Ovary (tissue), 9 donors: ENCODE results near the gene SLC37A1. TPM values are rescaled to one million over a fixed set of nuclear protein-coding genes. Genes with fewer than 3 reads are reported as not detected.

Experiments used
- DNase-seq, 5 donors: peaks; one replicate each; pipeline ENCODE4 v3.0.0-alpha.2; 2019 to 2020
- H3K27ac ChIP-seq, 2 donors: fragments of 200-600 bp; one replicate each; pipeline versions ENCODE4 v1.5.1 to v1.8.0; 2019 to 2022
- H3K27me3 ChIP-seq: fragments of 200-600 bp; one replicate; pipeline ENCODE4 v1.8.0; 2022
- H3K36me3 ChIP-seq: fragments of 200-600 bp; sonication (generic); one replicate; pipeline ENCODE4 v1.5.1; 2019
- H3K4me1 ChIP-seq: one replicate; pipeline ENCODE4 v1.8.1; 2013; ENCODE audit warnings: mild to moderate bottlenecking, moderate library complexity; ENCODE audit not compliant: insufficient read depth
- H3K4me3 ChIP-seq: fragments of 200-600 bp; sonication (generic); one replicate; pipeline ENCODE4 v1.5.1; 2017
- H3K9me3 ChIP-seq, 2 donors: fragments of 200-600 bp in 1 of 2; sonication (generic) in 1 of 2; one replicate each; pipeline versions ENCODE4 v1.5.1 to v1.8.1; 2013 to 2019; ENCODE audit warnings: mild to moderate bottlenecking in 1 of 2, moderate library complexity in 1 of 2
- CTCF ChIP-seq, 3 donors: fragments of 450-650 bp in 2 of 3; fragments of 200-600 bp in 1 of 3; IDR thresholded peaks; one replicate each; pipeline versions ENCODE4 v1.5.1 to v1.8.0; 2016 to 2022; ENCODE audit warnings: antibody characterized with exemption in 3 of 3, mild to moderate bottlenecking in 1 of 3
- EP300 ChIP-seq: sonication (generic); formaldehyde crosslinking; IDR thresholded peaks from one replicate; pipeline ENCODE4 v1.6.1; 2017; ENCODE audit warnings: antibody characterized with exemption
- POLR2A ChIP-seq: fragments of 450-650 bp; IDR thresholded peaks from one replicate; pipeline ENCODE4 v1.6.1; 2017; ENCODE audit warnings: antibody characterized with exemption, mild to moderate bottlenecking, moderate library complexity
- WGBS, 3 donors: extraction: QIAGEN DNeasy Blood & Tissue Kit in 1 of 3; methylation state at CpG; one replicate each; pipeline versions ENCODE4 v1.1.5 to v1.1.7; 2013 to 2017; 5-methylcytosine and 5-hydroxymethylcytosine counted together
- intact Hi-C, 4 donors: fragments of 100-400 bp; cut with DNase I; formaldehyde crosslinking; loops; one replicate each; pipeline versions ENCODE4 v1.11.0 to v1.15.1; 2022 to 2023
- polyA plus RNA-seq, 2 donors: library from polyadenylated mRNA; stranded (reverse); fragments of 200-250 nt in 1 of 2; fragments of 350-450 nt in 1 of 2; fragmentation: Illumina TruSeq in 1 of 2; extraction: RNeasy Lipid Tissue Mini Kit (QIAGEN cat#74804) in 1 of 2; gene quantifications; one replicate each; pipeline ENCODE4 v1.2.3, GENCODE V29; 2013 to 2014
- total RNA-seq, 7 donors: library from RNA; depleted of rRNA in 2 of 7; stranded (reverse); fragments of >200 nt in 2 of 7; fragmentation: NEBNext Ultra II Directional in 3 of 7; extraction: Animal tissue kit (Norgen Biotek cat#: 25700) in 3 of 7; gene quantifications; one replicate each; pipeline versions ENCODE4 v1.1.0 to v1.2.4, GENCODE V29; 2016 to 2023
- donor health status: DM: no; HTN: no; CAD: no; lungs with moderate emphysema.
- donor health status: DM: no; HTN: no; CAD: no.
- donor health status: Bipolar disorder and iron deficiency.
- donor health status: DM: yes; HTN: yes; CAD: no.
- donor health status: DM: no; HTN: no; CAD: no.
- donor health status: DM: yes; HTN: yes; CAD: no.

SLC37A1 gene
- total and polyA plus RNA-seq, 9 donors = 5.1 to 10.0 (median 7.4) TPM

DNA sequence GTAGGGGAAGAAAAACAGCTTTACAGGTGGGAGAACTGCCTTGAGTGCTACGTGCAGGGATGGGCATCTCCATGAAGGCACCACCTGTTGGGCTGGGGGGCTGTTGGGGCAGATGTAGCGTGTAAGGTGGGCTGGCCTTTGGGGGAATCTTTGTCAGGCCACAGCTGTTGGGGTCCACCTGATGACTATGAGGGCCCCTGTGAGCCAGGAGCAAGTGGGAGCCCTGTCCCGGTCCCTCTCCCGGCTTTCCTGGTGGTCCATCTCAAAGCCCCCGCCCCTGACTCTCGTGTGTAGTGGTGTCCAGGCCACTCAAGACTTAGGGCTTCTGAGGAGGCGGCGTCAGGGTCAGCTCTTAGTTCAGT is 13.5 kb downstream of the SLC37A1 start:
- Histone ChIP-seq H3K4me1 (peaks cover 13% of the 10 kb centered on the region), H3K4me3 (no peak overlapping the region), H3K27me3 (no peaks in the 10 kb centered on the region), H3K36me3 (no peaks in the 10 kb centered on the region), H3K27ac (peak overlapping the region in 1 of 2 donors; percentile 70), H3K9me3 (no peaks in the 10 kb centered on the region)
- no peak for DNase-seq
- 92 to 95% (median 94%) methylated on average over 8 of the region's 8 CpGs for WGBS, 3 donors
- intact Hi-C loops = loop anchor here in 2 of 4 donors (10.0 kb wide), 2 partner anchors 382 to 472 kb away; no protein-coding TSS in a partner anchor
- TF ChIP-seq POLR2A (no peak), EP300 (no peak), CTCF (IDR thresholded peaks at IDR 0.05) (no peak)

- Histone ChIP-seq H3K27ac (peak overlapping the region in 1 of 2 donors; percentile 70), H3K36me3 (no peaks in the 10 kb centered on the region), H3K27me3 (no peaks in the 10 kb centered on the region), H3K9me3 (no peaks in the 10 kb centered on the region), H3K4me1 (peaks cover 13% of the 10 kb centered on the region), H3K4me3 (no peak overlapping the region)
- WGBS, 3 donors = 54 to 66% (median 61%) methylated on average over 13 of the region's 13 CpGs
- no peak for DNase-seq
- no peak for TF ChIP-seq POLR2A
- TF ChIP-seq EP300 = no peak
- TF ChIP-seq CTCF (IDR thresholded peaks at IDR 0.05) = no peak
- intact Hi-C loops = loop anchor here in 2 of 4 donors (10.0 kb wide), 2 partner anchors 383 to 473 kb away; no protein-coding TSS in a partner anchor
These were observed 14.0 kb downstream of the SLC37A1 start for GRCh38 chr21:42527489-42528158.

DNA sequence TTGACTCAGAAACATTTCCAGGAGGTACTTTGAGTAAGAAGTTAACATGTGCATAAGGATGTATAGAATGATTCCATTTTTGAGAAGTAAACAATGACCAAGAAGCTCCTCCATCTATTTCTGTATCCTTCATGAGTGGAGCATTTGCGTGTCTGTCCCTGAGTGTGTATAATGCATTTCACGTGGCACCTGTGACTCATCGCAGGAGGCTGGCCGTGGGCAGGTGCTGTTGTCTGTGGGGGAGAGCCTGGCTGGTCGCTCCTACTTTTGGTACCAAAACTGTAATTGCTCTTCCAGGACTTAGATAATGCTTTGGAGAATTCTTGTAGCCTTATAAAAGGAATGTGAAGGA is 16.5 kb downstream of the SLC37A1 start:
- WGBS, 3 donors = 76 to 88% (median 78%) methylated on average over 5 of the region's 5 CpGs
- no peaks in the 10 kb centered on the region for H3K36me3 ChIP-seq

DNA sequence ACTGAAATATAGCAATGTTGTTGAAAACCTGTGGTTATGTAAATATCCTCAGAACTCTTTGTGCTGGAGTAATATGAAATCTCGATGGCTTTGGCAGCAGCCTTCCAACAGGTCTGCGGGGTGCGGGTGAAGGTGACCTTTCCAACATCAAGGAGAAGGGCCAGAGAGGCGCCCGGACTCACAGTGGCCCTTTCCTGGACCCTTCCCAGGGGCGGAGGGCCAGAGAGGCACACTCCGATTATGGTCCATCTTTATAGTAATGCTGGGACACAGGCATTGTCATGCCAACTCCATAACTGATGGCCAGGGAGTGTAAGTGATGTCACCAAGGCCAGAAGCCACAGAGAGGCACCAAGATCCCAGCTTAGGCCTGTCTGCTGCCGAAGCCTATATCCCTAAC is 18.1 kb downstream of the SLC37A1 start:
- Histone ChIP-seq H3K4me3 (no peak overlapping the region), H3K36me3 (no peaks in the 10 kb centered on the region), H3K27ac (no peak overlapping the region), H3K27me3 (no peaks in the 10 kb centered on the region), H3K9me3 (no peaks in the 10 kb centered on the region), H3K4me1 (peaks cover 7% of the 10 kb centered on the region)
- WGBS, 3 donors = 89 to 90% (median 90%) methylated on average over 8 of the region's 8 CpGs
- TF ChIP-seq EP300 (no peak), POLR2A (no peak), CTCF (IDR thresholded peaks at IDR 0.05) (no peak)
- intact Hi-C loops = no loop called here
- DNase-seq = no peak

More for the DNA sequence above, 16.5 kb downstream of the SLC37A1 start:
- no peak for TF ChIP-seq CTCF (IDR thresholded peaks at IDR 0.05)
- TF ChIP-seq EP300 = no peak
- TF ChIP-seq POLR2A = no peak
- no peaks in the 10 kb centered on the region for H3K27me3 ChIP-seq
- no peak overlapping the region for H3K27ac ChIP-seq
- DNase-seq = no peak
- peaks cover 9% of the 10 kb centered on the region for H3K4me1 ChIP-seq
- no peaks in the 10 kb centered on the region for H3K9me3 ChIP-seq
- no peak overlapping the region for H3K4me3 ChIP-seq
- intact Hi-C loops = no loop called here
